Measurements from ENCODE around the gene ZNF584.

Gene ZNF584

GRCh38 chr19:58364146-58364545 lies 44.3 kb upstream of the ZNF584 start:
- no peak overlapping the region for H3K27ac ChIP-seq (ENCODE audit: low read length)
- no peaks in the 10 kb centered on the region for H3K9me2 ChIP-seq (replicated peaks; ENCODE audit: insufficient read depth, low read length)
- no peak overlapping the region for H3K4me2 ChIP-seq (ENCODE audit: low read depth, low read length)
- no peaks in the 10 kb centered on the region for H3K4me1 ChIP-seq (ENCODE audit: low read length)
- no peaks in the 10 kb centered on the region for H3K9me3 ChIP-seq (replicated peaks; ENCODE audit: insufficient read depth, low read length)
- H2AFZ ChIP-seq (ENCODE audit: low read length): no peak overlapping the region
- H3K27me3 ChIP-seq (replicated peaks; ENCODE audit: insufficient read depth, low read length): no peaks in the 10 kb centered on the region
- TF ChIP-seq EZH2 (optimal IDR thresholded peaks at IDR 0.05; ENCODE audit: low read depth, low read length) (no peak), CTCF (IDR thresholded peaks at IDR 0.05; ENCODE audit: low read length) (no peak), EZH2phosphoT487 (IDR thresholded peaks at IDR 0.05; ENCODE audit: low read length) (no peak)
- H3K79me2 ChIP-seq (ENCODE audit: low read length): no peaks in the 10 kb centered on the region
- DNase-seq: no peak
- H3K4me3 ChIP-seq (ENCODE audit: low read length): no peak overlapping the region
- H3K9ac ChIP-seq (ENCODE audit: low read length): no peak overlapping the region
- H4K20me1 ChIP-seq (ENCODE audit: insufficient read depth, low read length): no peaks in the 10 kb centered on the region
- no peaks in the 10 kb centered on the region for H3K36me3 ChIP-seq (replicated peaks; ENCODE audit: insufficient read depth, low read length)
- no peaks in the 10 kb centered on the region for H3F3A ChIP-seq (ENCODE audit: insufficient read depth, low read length)

- TF ChIP-seq EZH2phosphoT487 (IDR thresholded peaks at IDR 0.05; ENCODE audit: low read length) (no peak), EZH2 (optimal IDR thresholded peaks at IDR 0.05; ENCODE audit: low read depth, low read length) (no peak), CTCF (IDR thresholded peaks at IDR 0.05; ENCODE audit: low read length) (no peak)
- Histone ChIP-seq H4K20me1 (ENCODE audit: insufficient read depth, low read length) (no peaks in the 10 kb centered on the region), H3K36me3 (replicated peaks; ENCODE audit: insufficient read depth, low read length) (no peaks in the 10 kb centered on the region), H2AFZ (ENCODE audit: low read length) (no peak overlapping the region), H3F3A (ENCODE audit: insufficient read depth, low read length) (no peaks in the 10 kb centered on the region), H3K9ac (ENCODE audit: low read length) (no peak overlapping the region), H3K27ac (ENCODE audit: low read length) (no peak overlapping the region), H3K4me2 (ENCODE audit: low read depth, low read length) (no peak overlapping the region), H3K79me2 (ENCODE audit: low read length) (no peaks in the 10 kb centered on the region), H3K9me2 (replicated peaks; ENCODE audit: insufficient read depth, low read length) (no peaks in the 10 kb centered on the region), H3K4me3 (ENCODE audit: low read length) (no peak overlapping the region), H3K4me1 (ENCODE audit: low read length) (no peaks in the 10 kb centered on the region), H3K9me3 (replicated peaks; ENCODE audit: insufficient read depth, low read length) (no peaks in the 10 kb centered on the region), H3K27me3 (replicated peaks; ENCODE audit: insufficient read depth, low read length) (no peaks in the 10 kb centered on the region)
- no peak for DNase-seq
Measured at GRCh38 chr19:58366585-58367430, 41.6 kb upstream of the ZNF584 start.

- Histone ChIP-seq H3K9me3 (replicated peaks; ENCODE audit: insufficient read depth, low read length) (no peaks in the 10 kb centered on the region), H4K20me1 (ENCODE audit: insufficient read depth, low read length) (no peaks in the 10 kb centered on the region), H3K9ac (ENCODE audit: low read length) (no peak overlapping the region), H3K4me3 (ENCODE audit: low read length) (no peak overlapping the region), H3K27ac (ENCODE audit: low read length) (no peak overlapping the region), H3K27me3 (replicated peaks; ENCODE audit: insufficient read depth, low read length) (no peaks in the 10 kb centered on the region), H3K36me3 (replicated peaks; ENCODE audit: insufficient read depth, low read length) (no peaks in the 10 kb centered on the region), H3K4me2 (ENCODE audit: low read depth, low read length) (no peak overlapping the region), H2AFZ (ENCODE audit: low read length) (no peak overlapping the region), H3K9me2 (replicated peaks; ENCODE audit: insufficient read depth, low read length) (no peaks in the 10 kb centered on the region), H3K4me1 (ENCODE audit: low read length) (no peaks in the 10 kb centered on the region), H3K79me2 (ENCODE audit: low read length) (no peaks in the 10 kb centered on the region), H3F3A (ENCODE audit: insufficient read depth, low read length) (no peaks in the 10 kb centered on the region)
- no peak for DNase-seq
- TF ChIP-seq CTCF (IDR thresholded peaks at IDR 0.05; ENCODE audit: low read length) (no peak), EZH2phosphoT487 (IDR thresholded peaks at IDR 0.05; ENCODE audit: low read length) (no peak), EZH2 (optimal IDR thresholded peaks at IDR 0.05; ENCODE audit: low read depth, low read length) (no peak)
Measured at GRCh38 chr19:58367698-58368454, 40.6 kb upstream of the ZNF584 start.
